ENCODE results near the gene FIG4.

Gene FIG4

GRCh38 chr6:109718991-109719390, 27.9 kb downstream of the FIG4 start:
- no peak for ATAC-seq
- TF ChIP-seq SNAI2 (CRISPR knock-in tag; IDR thresholded peaks at IDR 0.05) = no peak
- no peak for TF ChIP-seq OSR1 (CRISPR knock-in tag; IDR thresholded peaks at IDR 0.05)
- TF ChIP-seq PATZ1 (CRISPR knock-in tag; IDR thresholded peaks at IDR 0.05; ENCODE audit: borderline replicate concordance) = no peak
- TF ChIP-seq ZNF8 (CRISPR knock-in tag; IDR thresholded peaks at IDR 0.05) = no peak
- no peak for TF ChIP-seq POU6F1 (CRISPR knock-in tag; IDR thresholded peaks at IDR 0.05; ENCODE audit: borderline replicate concordance, low read depth)
- TF ChIP-seq CSRNP3 (CRISPR knock-in tag; IDR thresholded peaks at IDR 0.05) = no peak
- TF ChIP-seq TOX (CRISPR knock-in tag; IDR thresholded peaks at IDR 0.05; ENCODE audit: borderline replicate concordance) = no peak
- no peak for TF ChIP-seq ZFP3 (CRISPR knock-in tag; IDR thresholded peaks at IDR 0.05)
- TF ChIP-seq ZNF70 (CRISPR knock-in tag; IDR thresholded peaks at IDR 0.05) = no peak
- no peak for TF ChIP-seq TSHZ2 (CRISPR knock-in tag; IDR thresholded peaks at IDR 0.05)
- no peak for TF ChIP-seq ISL1 (CRISPR knock-in tag; IDR thresholded peaks at IDR 0.05)
- no peak for TF ChIP-seq ZFP30 (CRISPR knock-in tag; IDR thresholded peaks at IDR 0.05)

- TF ChIP-seq CREB5 (CRISPR knock-in tag; IDR thresholded peaks at IDR 0.05; ENCODE audit: low read depth) (no peak), ZNF70 (CRISPR knock-in tag; IDR thresholded peaks at IDR 0.05) (no peak), ESRRG (CRISPR knock-in tag; IDR thresholded peaks at IDR 0.05) (no peak), CSDC2 (CRISPR knock-in tag; IDR thresholded peaks at IDR 0.05) (no peak)
- no peak for ATAC-seq
Observed at GRCh38 chr6:109720311-109720710, 29.2 kb downstream of the FIG4 start.

GRCh38 chr6:109722011-109722410, 30.9 kb downstream of the FIG4 start:
- no peak for ATAC-seq
- TF ChIP-seq GLIS3 (CRISPR knock-in tag; IDR thresholded peaks at IDR 0.05) (no peak), ZFP30 (CRISPR knock-in tag; IDR thresholded peaks at IDR 0.05) (no peak), ZC3H10 (CRISPR knock-in tag; IDR thresholded peaks at IDR 0.05) (no peak), PATZ1 (CRISPR knock-in tag; IDR thresholded peaks at IDR 0.05; ENCODE audit: borderline replicate concordance) (no peak), ARNTL (CRISPR knock-in tag; IDR thresholded peaks at IDR 0.05; ENCODE audit: borderline replicate concordance, low read depth) (no peak), ESRRG (CRISPR knock-in tag; IDR thresholded peaks at IDR 0.05) (no peak)
